CD4-positive, alpha-beta T cell (primary cell): Measurements from ENCODE around the gene ALDH1A1. TPM values are rescaled to one million over a fixed set of nuclear protein-coding genes. Genes with fewer than 3 reads are reported as not detected.

Source experiments
- ATAC-seq: fragments of 200-7000 bp; cut with Tn5 transposase; one replicate; pipeline ENCODE4 v1.10.0; 2022; ENCODE audit warnings: mild to moderate bottlenecking; ENCODE audit not compliant: poor library complexity
- CTCF ChIA-PET: fragments of 350-600 bp; sonication (Branson Sonifier 250); formaldehyde crosslinking; loops from one replicate; lab custom pipeline; 2021; ENCODE audit warnings: antibody characterized with exemption, inconsistent platforms; lab: Charles Lee
- POLR2A ChIA-PET: fragments of 350-600 bp; sonication (Branson Sonifier 250); formaldehyde crosslinking; loops from one replicate; lab custom pipeline; 2021; ENCODE audit warnings: antibody characterized with exemption, inconsistent platforms; lab: Charles Lee
- DNase-seq, 14 experiments: peaks; one replicate each; pipeline ENCODE4 v3.0.0-alpha.2; 2013 to 2020; ENCODE audit warnings: mixed read lengths in 2 of 14
- H3K27ac ChIP-seq, 2 donors: one replicate each; pipeline versions ENCODE4 v1.5.1 to v1.7.0; 2013; ENCODE audit warnings: low read length in 2 of 2, low read depth in 1 of 2, mild to moderate bottlenecking in 1 of 2
- H3K27me3 ChIP-seq, 2 experiments: 1 replicate in 1 of 2; 2 replicates in 1 of 2; pipeline versions ENCODE4 v1.6.1 to v1.7.0; 2013; ENCODE audit warnings: low read length in 2 of 2, control low read depth in 1 of 2, mild to moderate bottlenecking in 1 of 2, moderate library complexity in 1 of 2; ENCODE audit not compliant: insufficient read depth in 2 of 2, control insufficient read depth in 1 of 2
- H3K36me3 ChIP-seq: one replicate; pipeline ENCODE4 v1.6.1; 2013; ENCODE audit warnings: low read length, control low read depth; ENCODE audit not compliant: insufficient read depth
- H3K4me1 ChIP-seq: one replicate; pipeline ENCODE4 v1.6.1; 2013; ENCODE audit warnings: low read length, control low read depth; ENCODE audit not compliant: insufficient read depth
- H3K4me3 ChIP-seq: one replicate; pipeline ENCODE4 v1.5.1; 2013; ENCODE audit warnings: mild to moderate bottlenecking, low read length, moderate library complexity
- H3K9me3 ChIP-seq, 2 experiments: 1 replicate in 1 of 2; 2 replicates in 1 of 2; pipeline versions ENCODE4 v1.6.1 to v1.7.0; 2013; ENCODE audit warnings: low read length in 2 of 2, mild to moderate bottlenecking in 2 of 2, control low read depth in 1 of 2, moderate library complexity in 1 of 2; ENCODE audit not compliant: control insufficient read depth in 1 of 2, insufficient read depth in 1 of 2
- H3K27ac Mint-ChIP-seq: one replicate; pipeline ENCODE4 v1.8.0; 2020; ENCODE audit warnings: mixed read lengths
- H3K27me3 Mint-ChIP-seq: one replicate; pipeline ENCODE4 v1.8.0; 2021; ENCODE audit warnings: mixed read lengths
- H3K36me3 Mint-ChIP-seq: one replicate; pipeline ENCODE4 v1.8.0; 2021; ENCODE audit warnings: low read depth, mixed read lengths
- H3K4me1 Mint-ChIP-seq: one replicate; pipeline ENCODE4 v1.8.0; 2021; ENCODE audit warnings: low read depth, mixed read lengths
- H3K4me3 Mint-ChIP-seq: one replicate; pipeline ENCODE4 v1.8.0; 2020; ENCODE audit warnings: mild to moderate bottlenecking, mixed read lengths
- H3K9me3 Mint-ChIP-seq: one replicate; pipeline ENCODE4 v1.8.0; 2020; ENCODE audit warnings: mixed read lengths
- intact Hi-C, 2 experiments: fragments of 100-400 bp; cut with DNase I in 1 of 2; cut with micrococcal nuclease in 1 of 2; formaldehyde crosslinking; loops; one replicate each; pipeline versions ENCODE4 v1.15.1 to v1.9.0; 2023 to 2025; cut with DNase I, micrococcal nuclease
- total RNA-seq, 174 experiments: library from RNA in 2 of 174; stranded (reverse) in 2 of 174; gene quantifications; one replicate each; pipeline ENCODE4 v1.2.3 and lab custom pipeline; 2021 to 2026
- TF ChIP-seq, protein P1 (sequence below): fragments of 200-600 bp; IDR thresholded peaks from one replicate; pipeline ENCODE4 v1.8.0; 2022; ENCODE audit warnings: antibody characterized with exemption, mild to moderate bottlenecking

Gene ALDH1A1
- total RNA-seq, 2 experiments from 2014 or later, result 0.39 TPM; not detected in 1

DNA sequence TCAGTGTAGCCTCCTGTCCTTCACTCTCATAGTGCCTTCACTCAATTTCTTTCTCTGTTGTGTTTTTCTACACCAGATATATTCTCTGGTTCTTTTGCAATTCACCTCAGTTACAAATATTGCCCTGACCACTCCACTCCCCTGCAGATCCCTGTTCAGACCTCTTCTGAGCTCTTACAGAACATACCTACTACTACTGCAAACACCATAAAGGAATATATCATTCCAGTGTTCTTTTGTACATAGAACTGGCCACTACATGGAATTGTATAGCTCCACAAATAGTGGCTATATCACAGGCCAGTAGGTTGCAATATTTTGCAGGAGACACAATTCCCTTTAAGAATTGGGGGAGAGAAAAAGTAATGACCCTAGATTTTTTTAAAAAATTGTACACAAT is 21.0 kb downstream of the ALDH1A1 start:
- no peaks in the 10 kb centered on the region for H3K27me3 ChIP-seq
- TF ChIP-seq, protein P1, sequence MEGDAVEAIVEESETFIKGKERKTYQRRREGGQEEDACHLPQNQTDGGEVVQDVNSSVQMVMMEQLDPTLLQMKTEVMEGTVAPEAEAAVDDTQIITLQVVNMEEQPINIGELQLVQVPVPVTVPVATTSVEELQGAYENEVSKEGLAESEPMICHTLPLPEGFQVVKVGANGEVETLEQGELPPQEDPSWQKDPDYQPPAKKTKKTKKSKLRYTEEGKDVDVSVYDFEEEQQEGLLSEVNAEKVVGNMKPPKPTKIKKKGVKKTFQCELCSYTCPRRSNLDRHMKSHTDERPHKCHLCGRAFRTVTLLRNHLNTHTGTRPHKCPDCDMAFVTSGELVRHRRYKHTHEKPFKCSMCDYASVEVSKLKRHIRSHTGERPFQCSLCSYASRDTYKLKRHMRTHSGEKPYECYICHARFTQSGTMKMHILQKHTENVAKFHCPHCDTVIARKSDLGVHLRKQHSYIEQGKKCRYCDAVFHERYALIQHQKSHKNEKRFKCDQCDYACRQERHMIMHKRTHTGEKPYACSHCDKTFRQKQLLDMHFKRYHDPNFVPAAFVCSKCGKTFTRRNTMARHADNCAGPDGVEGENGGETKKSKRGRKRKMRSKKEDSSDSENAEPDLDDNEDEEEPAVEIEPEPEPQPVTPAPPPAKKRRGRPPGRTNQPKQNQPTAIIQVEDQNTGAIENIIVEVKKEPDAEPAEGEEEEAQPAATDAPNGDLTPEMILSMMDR, result no peak
- Mint-ChIP-seq H3K27me3 (no peaks in the 10 kb centered on the region), H3K4me3 (no peak overlapping the region), H3K27ac (no peak overlapping the region), H3K4me1 (no peaks in the 10 kb centered on the region), H3K36me3 (no peaks in the 10 kb centered on the region), H3K9me3 (no peaks in the 10 kb centered on the region)
- intact Hi-C loops, result no loop called here
- CTCF ChIA-PET, result no interaction called here
- no peaks in the 10 kb centered on the region for H3K36me3 ChIP-seq
- no peaks in the 10 kb centered on the region for H3K4me1 ChIP-seq
- no peaks in the 10 kb centered on the region for H3K9me3 ChIP-seq
- DNase-seq (no peak), ATAC-seq (no peak)
- no peak overlapping the region for H3K27ac ChIP-seq
- no peak overlapping the region for H3K4me3 ChIP-seq
- POLR2A ChIA-PET, result no interaction called here

DNA sequence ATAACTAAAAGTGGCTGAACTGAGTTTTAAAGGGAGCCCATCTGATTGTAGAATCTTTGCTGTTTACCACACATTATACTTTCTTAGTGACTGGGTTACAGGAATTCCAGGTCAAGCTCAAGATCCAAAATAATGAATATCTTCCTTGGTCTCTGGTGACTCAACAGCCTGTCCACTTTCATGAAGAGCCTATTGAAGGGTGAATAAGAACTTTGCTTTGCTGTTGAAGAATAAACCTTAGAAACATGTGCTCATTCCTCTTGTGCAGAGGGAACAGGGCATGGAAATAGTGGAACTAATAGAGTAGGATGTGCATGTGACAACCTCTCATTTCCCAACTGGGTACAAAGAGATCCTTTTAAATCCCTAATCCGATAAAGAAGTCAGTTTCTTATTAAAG is 21.4 kb downstream of the ALDH1A1 start:
- ATAC-seq, result no peak
- H3K36me3 Mint-ChIP-seq, result no peaks in the 10 kb centered on the region
- CTCF ChIA-PET, result no interaction called here

DNA sequence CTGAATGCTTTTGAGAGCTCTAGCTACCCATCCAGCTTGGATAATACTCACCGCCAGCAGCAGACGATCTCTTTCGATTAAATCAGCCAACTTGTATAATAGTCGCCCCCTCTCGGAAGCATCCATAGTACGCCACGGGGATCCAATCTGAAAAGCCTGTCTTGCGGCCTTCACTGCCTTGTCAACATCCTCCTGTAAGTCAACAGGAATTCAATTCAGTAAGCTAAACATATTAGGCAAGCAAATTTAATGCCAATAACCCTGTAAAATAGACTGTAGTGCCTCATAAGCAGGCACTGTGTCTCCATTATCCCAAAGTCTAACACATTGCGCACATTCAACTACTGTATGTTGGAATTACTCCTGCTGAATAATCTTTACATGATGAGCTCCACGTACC is 22.0 kb downstream of the ALDH1A1 start:
- no peak overlapping the region for H3K4me3 Mint-ChIP-seq

More for the DNA sequence above, 21.4 kb downstream of the ALDH1A1 start:
- Mint-ChIP-seq H3K4me3 (no peak overlapping the region), H3K9me3 (no peaks in the 10 kb centered on the region), H3K27ac (no peak overlapping the region), H3K4me1 (no peaks in the 10 kb centered on the region), H3K27me3 (no peaks in the 10 kb centered on the region)
- TF ChIP-seq, protein P1, result no peak
- Histone ChIP-seq H3K4me1 (no peaks in the 10 kb centered on the region), H3K9me3 (no peaks in the 10 kb centered on the region), H3K36me3 (no peaks in the 10 kb centered on the region), H3K4me3 (no peak overlapping the region), H3K27ac (no peak overlapping the region), H3K27me3 (no peaks in the 10 kb centered on the region)
- POLR2A ChIA-PET, result no interaction called here
- DNase-seq, result no peak
- intact Hi-C loops, result no loop called here

More for the DNA sequence above, 22.0 kb downstream of the ALDH1A1 start:
- Histone ChIP-seq H3K9me3 (no peaks in the 10 kb centered on the region), H3K27me3 (no peaks in the 10 kb centered on the region), H3K4me3 (no peak overlapping the region), H3K27ac (no peak overlapping the region), H3K36me3 (no peaks in the 10 kb centered on the region), H3K4me1 (no peaks in the 10 kb centered on the region)
- ATAC-seq, result no peak
- H3K27me3 Mint-ChIP-seq, result no peaks in the 10 kb centered on the region
- intact Hi-C loops, result no loop called here
- H3K4me1 Mint-ChIP-seq, result no peaks in the 10 kb centered on the region
- H3K27ac Mint-ChIP-seq, result no peak overlapping the region
- TF ChIP-seq, protein P1, result no peak
- H3K9me3 Mint-ChIP-seq, result no peaks in the 10 kb centered on the region
- DNase-seq, result no peak
- CTCF ChIA-PET, result no interaction called here
- POLR2A ChIA-PET, result no interaction called here
- no peaks in the 10 kb centered on the region for H3K36me3 Mint-ChIP-seq
